Heart left ventricle (tissue), 16 donors: Measurements from ENCODE around the gene INPP4A. TPM values are rescaled to one million over a fixed set of nuclear protein-coding genes. Genes with fewer than 3 reads are reported as not detected.
"Not testable (repeated sequence)": the region's sequence is repeated elsewhere in the genome, so short reads cannot be mapped to it uniquely, and the experiment has no call there.

Source experiments
- ATAC-seq, 4 donors: fragments of 200-7000 bp; cut with Tn5 transposase; one replicate each; pipeline ENCODE4 v1.9.1; 2020 to 2022; ENCODE audit warnings: moderate library complexity in 4 of 4, mild to moderate bottlenecking in 3 of 4, moderate number of reproducible peaks in 1 of 4
- DNase-seq, 5 donors: peaks; one replicate each; pipeline ENCODE4 v3.0.0-alpha.2; 2020
- H3K27ac ChIP-seq, 12 donors: fragments of 200-600 bp; sonication (generic) in 4 of 12; one replicate each; pipeline versions ENCODE4 v1.5.0 to v1.8.0; 2016 to 2022; ENCODE audit warnings: mild to moderate bottlenecking in 2 of 12
- H3K27me3 ChIP-seq, 9 donors: fragments of 200-600 bp; sonication (generic) in 2 of 9; one replicate each; pipeline versions ENCODE4 v1.5.1 to v1.8.0; 2016 to 2022; ENCODE audit warnings: mild to moderate bottlenecking in 3 of 9
- H3K36me3 ChIP-seq, 9 donors: fragments of 200-600 bp; sonication (generic) in 2 of 9; one replicate each; pipeline versions ENCODE4 v1.5.0 to v1.8.0; 2018 to 2022; ENCODE audit warnings: mild to moderate bottlenecking in 2 of 9
- H3K4me1 ChIP-seq, 12 donors: fragments of 200-600 bp; sonication (generic) in 4 of 12; one replicate each; pipeline versions ENCODE4 v1.5.0 to v1.8.0; 2016 to 2022; ENCODE audit warnings: mild to moderate bottlenecking in 3 of 12
- H3K4me3 ChIP-seq, 12 donors: fragments of 200-600 bp; sonication (generic) in 4 of 12; one replicate each; pipeline versions ENCODE4 v1.5.0 to v1.8.0; 2017 to 2022; ENCODE audit warnings: mild to moderate bottlenecking in 9 of 12, moderate library complexity in 4 of 12
- H3K9me3 ChIP-seq, 12 donors: fragments of 200-600 bp; sonication (generic) in 4 of 12; one replicate each; pipeline versions ENCODE4 v1.5.0 to v1.8.0; 2016 to 2022; ENCODE audit warnings: mild to moderate bottlenecking in 1 of 12
- CTCF ChIP-seq, 12 donors: fragments of 200-600 bp; sonication (generic) in 4 of 12; IDR thresholded peaks; one replicate each; pipeline versions ENCODE4 v1.5.0 to v1.8.0; 2018 to 2022; ENCODE audit warnings: antibody characterized with exemption in 12 of 12, mild to moderate bottlenecking in 5 of 12
- POLR2A ChIP-seq, 2 donors: fragments of 450-650 bp; IDR thresholded peaks; one replicate each; pipeline ENCODE4 v1.6.1; 2017; ENCODE audit warnings: antibody characterized with exemption in 2 of 2, mild to moderate bottlenecking in 2 of 2, moderate library complexity in 2 of 2
- WGBS, 4 donors: extraction: QIAGEN DNeasy Blood & Tissue Kit in 2 of 4; methylation state at CpG; one replicate each; pipeline versions ENCODE4 v1.1.5 to v1.1.7; 2013 to 2018; 5-methylcytosine and 5-hydroxymethylcytosine counted together
- intact Hi-C, 10 donors: fragments of 100-400 bp; cut with DNase I; formaldehyde crosslinking; loops; one replicate each; pipeline versions ENCODE4 v1.11.1 to v1.14.2; 2022
- polyA plus RNA-seq, 2 donors: library from polyadenylated mRNA; stranded (reverse); fragments of 200-250 nt; gene quantifications; one replicate each; pipeline ENCODE4 v1.2.3, GENCODE V29; 2013
- total RNA-seq, 9 donors: library from RNA; depleted of rRNA in 2 of 9; stranded (reverse); fragments of >200 nt in 2 of 9; fragmentation: NEBNext Ultra II Directional in 3 of 9; extraction: Animal tissue kit (Norgen Biotek cat#: 25700) in 3 of 9; gene quantifications; one replicate each; pipeline versions ENCODE4 v1.1.0 to v1.2.4, GENCODE V29; 2016 to 2023
- donor health status: ischemic (EF 13 %, LVEDD 7.1; RV severe dilation, severe dysfunction).
- donor health status: healthy with polysubstance abuse.
- donor health status: DM: no; HTN: yes; CAD: no.
- donor health status: DM: no; HTN: no; CAD: no.
- donor health status: ischemic (EF 25% LVEDD 6.9; RV normal size, moderate dysfunction).
- donor health status: ischemic (EF 25% LVEDD 5.7; RV mildly dilated, moderate dysfunction).
- donor health status: healthy.
- donor health status: DM: yes; HTN: yes; CAD: no.
- donor health status: ischemic (EF 35%, LVEDD 5.7; RV mildly dilated, moderate dysfunction).
- donor health status: nonischemic (EF 11% LVEDD 7.7; RV severe dilation, severe dysfunction).
- donor health status: DM: yes; HTN: yes; CAD: no.
- donor health status: PGD.
- donor health status: ischemic (EF 29% LVEDD 5.4; RV normal size, mild dysfunction).
- donor health status: nonischemic (EF 23%, LVEDD 6.1; RV moderate dilation, normal function).

INPP4A gene
- total and polyA plus RNA-seq, 11 donors = 5.1 to 30.5 (median 20.3) TPM

DNA sequence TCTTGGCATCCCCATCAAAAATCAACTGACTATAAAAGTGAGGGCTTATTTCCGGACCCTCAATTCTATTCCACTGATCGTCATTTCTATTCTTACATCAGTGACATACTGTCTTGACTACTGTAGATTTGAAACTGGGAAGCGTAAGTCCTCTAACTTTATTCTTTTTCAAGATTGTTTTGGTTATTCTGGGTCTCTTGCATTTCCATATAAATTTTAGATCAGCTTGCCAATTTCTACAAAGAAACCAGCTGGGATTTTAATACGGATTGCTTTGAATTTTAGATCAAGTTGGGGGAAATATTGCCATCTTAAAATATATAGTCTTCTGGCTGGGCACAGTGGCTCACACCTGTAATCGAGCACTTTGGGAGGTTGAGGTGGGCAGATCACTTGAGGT is 17.9 kb upstream of the INPP4A start:
- intact Hi-C loops = no loop called here
- Histone ChIP-seq H3K4me3 (no peak overlapping the region), H3K4me1 (no peaks in the 10 kb centered on the region), H3K27ac (no peak overlapping the region), H3K9me3 (peaks cover 0 to 14% (median 6%) of the 10 kb centered on the region in 12 donors), H3K27me3 (no peaks in the 10 kb centered on the region), H3K36me3 (no peaks in the 10 kb centered on the region)
- TF ChIP-seq CTCF (IDR thresholded peaks at IDR 0.05) (no peak), POLR2A (IDR thresholded peaks at IDR 0.05) (no peak)
- WGBS, 4 donors = 88 to 93% (median 92%) methylated on average over 5 of the region's 5 CpGs
- no peak for ATAC-seq
- no peak for DNase-seq

- no peaks in the 10 kb centered on the region for H3K27me3 ChIP-seq
- H3K27ac ChIP-seq = no peak overlapping the region
- peaks cover 0 to 7% (median 0%) of the 10 kb centered on the region in 12 donors for H3K4me1 ChIP-seq
- no peaks in the 10 kb centered on the region for H3K36me3 ChIP-seq
- TF ChIP-seq CTCF (IDR thresholded peaks at IDR 0.05) = no peak
- TF ChIP-seq POLR2A (IDR thresholded peaks at IDR 0.05) = no peak
- no peak overlapping the region for H3K4me3 ChIP-seq
- peaks cover 0 to 28% (median 0%) of the 10 kb centered on the region in 12 donors for H3K9me3 ChIP-seq
- no peak for DNase-seq
- no peak for ATAC-seq
- intact Hi-C loops = no loop called here
Observed at GRCh38 chr2:98432145-98432544, 12.5 kb upstream of the INPP4A start.

DNA sequence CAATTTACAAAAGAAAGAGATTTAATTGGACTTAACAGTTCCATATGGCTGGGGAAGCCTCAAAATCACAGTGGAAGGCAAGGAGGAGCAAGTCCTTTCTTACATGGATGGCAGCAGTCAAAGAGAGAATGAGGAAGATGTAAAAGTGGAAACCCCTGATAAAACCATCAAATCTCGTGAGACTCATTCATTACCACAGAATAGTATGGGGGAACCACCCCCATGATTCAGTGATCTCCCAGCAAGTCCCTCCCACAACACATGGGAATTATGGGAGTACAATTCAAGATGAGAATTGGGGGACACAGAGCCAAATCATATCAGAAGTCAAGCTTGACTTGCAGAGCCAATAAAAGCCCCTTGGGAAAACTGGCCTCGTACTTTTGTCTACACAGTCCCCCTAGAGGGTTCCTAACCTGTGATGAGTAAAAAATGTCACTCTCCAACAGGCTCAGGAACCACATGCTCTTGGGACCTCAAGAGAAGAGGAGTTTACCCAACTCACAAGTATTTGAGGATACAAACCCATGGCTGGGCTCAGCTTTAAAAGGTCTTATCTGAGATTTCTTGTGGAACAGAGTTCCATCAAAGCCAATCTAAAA is 11.2 kb upstream of the INPP4A start:
- no peak for DNase-seq
- Histone ChIP-seq H3K27ac (no peak overlapping the region), H3K27me3 (no peaks in the 10 kb centered on the region), H3K4me3 (no peak overlapping the region), H3K9me3 (peaks cover 0 to 29% (median under 1%) of the 10 kb centered on the region in 12 donors), H3K4me1 (peaks cover 0 to 12% (median 0%) of the 10 kb centered on the region in 12 donors), H3K36me3 (no peaks in the 10 kb centered on the region)
- TF ChIP-seq POLR2A (IDR thresholded peaks at IDR 0.05) (no peak), CTCF (IDR thresholded peaks at IDR 0.05) (no peak)
- no peak for ATAC-seq
- WGBS, 4 donors = 60 to 75% (median 65%) methylated on average over 2 of the region's 2 CpGs
- intact Hi-C loops = no loop called here

GRCh38 chr2:98434492-98434891 is 10.2 kb upstream of the INPP4A start:
- no peak overlapping the region for H3K4me3 ChIP-seq
- intact Hi-C loops = no loop called here
- H3K27ac ChIP-seq = no peak overlapping the region
- no peak for ATAC-seq
- H3K27me3 ChIP-seq = no peaks in the 10 kb centered on the region
- peaks cover 0 to 14% (median 0%) of the 10 kb centered on the region in 12 donors for H3K4me1 ChIP-seq
- peaks cover 0 to 39% (median 7%) of the 10 kb centered on the region in 12 donors for H3K9me3 ChIP-seq
- TF ChIP-seq CTCF (IDR thresholded peaks at IDR 0.05) = no peak
- TF ChIP-seq POLR2A (IDR thresholded peaks at IDR 0.05) = no peak
- no peaks in the 10 kb centered on the region for H3K36me3 ChIP-seq
- 79 to 85% (median 80%) methylated on average over 3 of the region's 3 CpGs for WGBS, 4 donors
- no peak for DNase-seq

GRCh38 chr2:98435670-98436069 is 9.0 kb upstream of the INPP4A start:
- peaks cover 0 to 51% (median 8%) of the 10 kb centered on the region in 12 donors for H3K9me3 ChIP-seq
- H3K27me3 ChIP-seq, H3K4me3 ChIP-seq, intact Hi-C loops, H3K36me3 ChIP-seq, ATAC-seq, H3K27ac ChIP-seq, DNase-seq: not testable (repeated sequence)
- peaks cover 0 to 14% (median 0%) of the 10 kb centered on the region in 12 donors for H3K4me1 ChIP-seq
- 93 to 96% (median 95%) methylated on average over 4 of the region's 4 CpGs for WGBS, 4 donors
